GM21825 (cell line): Measurements from ENCODE around the gene SPACA4.

Experiments used
- ATAC-seq: cut with Tn5 transposase; IDR thresholded peaks from one replicate; pipeline ENCODE4 v1.9.1; 2021; ENCODE audit warnings: mild to moderate bottlenecking, moderate library complexity; ENCODE audit not compliant: unreplicated experiment

The SPACA4 gene

GRCh38 chr19:48596679-48597465 lies 9.7 kb upstream of the SPACA4 start:
- no peak for ATAC-seq

GRCh38 chr19:48598996-48599700 lies 7.4 kb upstream of the SPACA4 start:
- no peak for ATAC-seq

GRCh38 chr19:48600679-48601417 lies 5.7 kb upstream of the SPACA4 start:
- ATAC-seq, result no peak

GRCh38 chr19:48603001-48603400 lies 3.5 kb upstream of the SPACA4 start:
- ATAC-seq, result no peak

- ATAC-seq, result no peak
These were observed 3.1 kb upstream of the SPACA4 start for GRCh38 chr19:48603449-48603848.

- no peak for ATAC-seq
These were observed 2.7 kb upstream of the SPACA4 start for GRCh38 chr19:48603850-48604249.

GRCh38 chr19:48607359-48607755 lies 815 bp downstream of the SPACA4 start:
- no peak for ATAC-seq

GRCh38 chr19:48608798-48609263 lies 2.3 kb downstream of the SPACA4 start:
- no peak for ATAC-seq

GRCh38 chr19:48609571-48610108 lies 3.1 kb downstream of the SPACA4 start:
- no peak for ATAC-seq

- ATAC-seq, result no peak
These were observed 5.3 kb downstream of the SPACA4 start for GRCh38 chr19:48611872-48612271.

GRCh38 chr19:48613024-48613851 lies 6.7 kb downstream of the SPACA4 start:
- ATAC-seq, result no peak

- ATAC-seq, result no peak
These were observed 7.4 kb downstream of the SPACA4 start for GRCh38 chr19:48613852-48614435.

- ATAC-seq, result no peak
These were observed 8.1 kb downstream of the SPACA4 start, which contains the start of gene FAM83E for GRCh38 chr19:48614436-48615230. Gene FAM83E, minus strand, starts transcription at chr19:48615076. Its CDS starts 1,704 bp downstream, at chr19:48613372.

- ATAC-seq, result no peak
These were observed 8.9 kb downstream of the SPACA4 start for GRCh38 chr19:48615231-48616040.

GRCh38 chr19:48616041-48616436 lies 9.5 kb downstream of the SPACA4 start:
- ATAC-seq, result no peak

GRCh38 chr19:48616491-48617056 lies 10.0 kb downstream of the SPACA4 start:
- ATAC-seq, result no peak

- no peak for ATAC-seq
These were observed 10.8 kb downstream of the SPACA4 start for GRCh38 chr19:48617146-48617937.
